DOHH2 (cell line): ENCODE data around the gene PKP4.

Experiments used
- CTCF ChIP-seq: fragments of 200-600 bp; sonication (generic); IDR thresholded peaks from one replicate; pipeline ENCODE4 v1.5.1; 2014; ENCODE audit warnings: antibody characterized with exemption, mild to moderate bottlenecking, low read depth, low read length; ENCODE audit not compliant: poor library complexity, severe bottlenecking
- EZH2phosphoT487 ChIP-seq: fragments of 200-600 bp; sonication (generic); IDR thresholded peaks from 2 replicates; pipeline ENCODE4 v1.6.1; 2017; ENCODE audit warnings: borderline replicate concordance, mild to moderate bottlenecking, antibody characterized with exemption, low read length, moderate library complexity, mixed read lengths

- no peak for TF ChIP-seq CTCF
- no peak for TF ChIP-seq EZH2phosphoT487
Observed at GRCh38 chr2:158655628-158656027, 198.9 kb downstream of the PKP4 start.
